ENCODE data around the gene TBP. TPM values are rescaled to one million over a fixed set of nuclear protein-coding genes. Genes with fewer than 3 reads are reported as not detected.

Gene TBP
- 7.6 and 8.0 TPM in 2 replicates for total RNA-seq

GRCh38 chr6:170554013-170554795, at the start of gene TBP:
Gene TBP, plus strand, starts transcription at chr6:170554369. Its CDS starts 2,661 bp downstream, at chr6:170557030.

DNA sequence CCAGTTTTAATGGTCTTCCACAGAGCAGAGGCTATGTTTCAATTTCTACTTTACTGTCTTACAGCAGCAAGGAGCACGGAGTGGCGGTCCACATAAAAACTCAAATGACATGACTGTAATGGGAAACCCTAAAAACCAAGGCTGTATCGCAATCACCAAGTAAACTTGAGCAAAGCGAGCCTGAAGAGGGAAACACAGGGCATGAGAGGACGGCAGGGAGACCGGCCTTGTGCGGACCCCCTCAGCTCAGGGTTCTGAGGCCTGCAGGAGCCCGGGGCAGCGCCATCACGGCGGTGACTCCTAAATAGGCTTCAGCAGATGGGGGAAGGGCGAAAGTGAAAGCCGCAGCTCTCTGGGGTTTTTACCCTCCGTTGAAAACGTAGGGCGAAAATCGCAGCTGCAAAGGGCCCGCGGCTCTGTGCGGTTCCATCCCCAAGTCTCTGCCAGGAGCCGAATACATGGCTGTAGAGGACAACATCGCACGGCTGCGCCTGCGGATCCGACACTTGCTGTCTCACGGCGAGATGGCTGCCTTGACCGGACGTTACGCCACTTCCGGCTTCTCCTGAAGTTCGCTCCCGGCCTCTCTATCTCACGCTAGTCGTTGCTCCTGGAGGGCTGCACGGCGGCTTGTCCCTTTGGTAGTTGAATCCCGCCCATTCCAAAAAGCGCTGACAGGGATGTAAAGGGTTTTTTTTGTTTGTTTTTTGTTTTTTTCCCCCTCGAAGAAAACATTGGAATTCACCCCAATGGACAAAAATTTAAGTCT, 1.2 kb upstream of the TBP start, which contains the start of gene PSMB1:
TSS of gene PSMB1 (minus strand) at position 543 of the 769 bp plus-strand sequence. CDS start at position 478, 65 bp downstream.

GRCh38 chr6:170584181-170584953, 30.2 kb downstream of the TBP start, which contains the start of gene PDCD2:
Gene PDCD2, minus strand, starts transcription at chr6:170584637. Its CDS starts 56 bp downstream, at chr6:170584581.

Other genes starting within 250 kb of the TBP start
- gene FAM120B, start 247.6 kb upstream of the TBP start, total RNA-seq: 12.3 and 13.7 TPM in 2 replicates
- 257 and 330 TPM in 2 replicates for gene PSMB1, start 1.1 kb upstream of the TBP start, total RNA-seq
- 24.1 and 31.2 TPM in 2 replicates for gene PDCD2, start 30.3 kb downstream of the TBP start, total RNA-seq

Data from bronchial smooth muscle cell (primary cell).